Measurements from ENCODE around the gene CNTN2. TPM values are rescaled to one million over a fixed set of nuclear protein-coding genes. Genes with fewer than 3 reads are reported as not detected.

The CNTN2 gene
- total RNA-seq, 1 donor from 2014 or later = 0.10 TPM

DNA sequence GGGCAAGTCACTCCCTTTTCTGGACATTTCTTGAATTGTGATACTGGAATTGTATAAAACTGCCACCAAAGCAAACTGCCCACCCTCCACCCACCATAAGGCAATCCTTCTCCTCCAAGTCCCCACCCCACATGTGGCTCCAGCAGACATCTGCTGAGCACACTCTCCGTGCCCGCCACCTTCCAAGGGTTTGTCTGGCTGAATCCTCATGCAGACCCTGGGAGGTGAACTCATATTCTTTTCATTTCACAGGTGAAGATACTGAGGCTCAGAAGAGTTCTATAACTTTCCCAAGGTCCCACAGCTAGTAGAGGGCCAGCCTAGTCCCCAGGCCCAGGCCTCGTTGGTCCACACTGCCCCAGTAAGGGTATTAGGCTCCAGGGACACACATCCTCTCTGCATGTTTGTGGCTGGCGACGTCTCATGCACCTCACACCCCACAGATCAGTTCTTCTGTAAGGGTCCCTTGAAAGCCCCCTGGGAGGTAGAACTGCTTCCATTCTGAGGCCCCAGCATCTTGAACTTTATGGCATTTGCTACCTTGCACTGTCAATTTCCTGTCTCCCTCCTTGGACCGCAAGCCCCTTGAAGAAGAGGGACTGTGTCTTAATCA lies 14.1 kb downstream of the CNTN2 start:
- Mint-ChIP-seq H3K9me3 (ENCODE audit: unreplicated experiment) (no peaks in the 10 kb centered on the region), H3K4me1 (ENCODE audit: unreplicated experiment) (no peaks in the 10 kb centered on the region), H3K27ac (ENCODE audit: unreplicated experiment) (no peak overlapping the region), H3K4me3 (ENCODE audit: unreplicated experiment) (no peak overlapping the region), H3K36me3 (ENCODE audit: low read depth, unreplicated experiment) (no peaks in the 10 kb centered on the region), H3K27me3 (ENCODE audit: unreplicated experiment) (peaks cover 6% of the 10 kb centered on the region)
- TF ChIP-seq, protein P1, sequence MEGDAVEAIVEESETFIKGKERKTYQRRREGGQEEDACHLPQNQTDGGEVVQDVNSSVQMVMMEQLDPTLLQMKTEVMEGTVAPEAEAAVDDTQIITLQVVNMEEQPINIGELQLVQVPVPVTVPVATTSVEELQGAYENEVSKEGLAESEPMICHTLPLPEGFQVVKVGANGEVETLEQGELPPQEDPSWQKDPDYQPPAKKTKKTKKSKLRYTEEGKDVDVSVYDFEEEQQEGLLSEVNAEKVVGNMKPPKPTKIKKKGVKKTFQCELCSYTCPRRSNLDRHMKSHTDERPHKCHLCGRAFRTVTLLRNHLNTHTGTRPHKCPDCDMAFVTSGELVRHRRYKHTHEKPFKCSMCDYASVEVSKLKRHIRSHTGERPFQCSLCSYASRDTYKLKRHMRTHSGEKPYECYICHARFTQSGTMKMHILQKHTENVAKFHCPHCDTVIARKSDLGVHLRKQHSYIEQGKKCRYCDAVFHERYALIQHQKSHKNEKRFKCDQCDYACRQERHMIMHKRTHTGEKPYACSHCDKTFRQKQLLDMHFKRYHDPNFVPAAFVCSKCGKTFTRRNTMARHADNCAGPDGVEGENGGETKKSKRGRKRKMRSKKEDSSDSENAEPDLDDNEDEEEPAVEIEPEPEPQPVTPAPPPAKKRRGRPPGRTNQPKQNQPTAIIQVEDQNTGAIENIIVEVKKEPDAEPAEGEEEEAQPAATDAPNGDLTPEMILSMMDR (IDR thresholded peaks at IDR 0.05; ENCODE audit: unreplicated experiment) = no peak
- DNase-seq (ENCODE audit: low spot score) = no peak

DNA sequence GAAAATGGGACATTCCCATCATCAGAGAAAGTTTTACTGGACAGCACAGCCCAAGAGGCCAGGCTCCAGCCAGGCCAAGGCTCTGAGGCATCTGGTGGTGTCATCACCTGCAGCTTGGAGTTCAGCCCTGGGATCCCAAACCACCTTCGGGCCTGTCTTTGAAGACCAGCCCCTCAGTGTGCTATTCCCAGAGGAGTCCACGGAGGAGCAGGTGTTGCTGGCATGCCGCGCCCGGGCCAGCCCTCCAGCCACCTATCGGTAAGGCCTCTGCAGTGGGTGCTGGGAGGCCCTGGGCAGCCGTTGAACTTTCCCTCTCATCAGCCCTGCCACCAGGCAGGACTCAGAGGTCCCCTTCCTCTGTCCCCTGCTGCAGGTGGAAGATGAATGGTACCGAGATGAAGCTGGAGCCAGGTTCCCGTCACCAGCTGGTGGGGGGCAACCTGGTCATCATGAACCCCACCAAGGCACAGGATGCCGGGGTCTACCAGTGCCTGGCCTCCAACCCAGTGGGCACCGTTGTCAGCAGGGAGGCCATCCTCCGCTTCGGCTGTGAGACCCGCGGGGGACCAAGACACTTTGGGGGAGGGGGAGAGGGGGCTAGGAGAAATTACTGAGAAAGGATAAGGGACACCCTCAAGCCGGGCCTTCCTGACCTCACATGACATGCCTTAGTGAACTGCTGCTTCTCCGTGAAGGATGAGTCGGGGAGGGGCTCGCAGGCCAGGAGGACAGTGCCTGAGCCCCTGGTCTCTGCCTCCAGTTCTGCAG lies 15.0 kb downstream of the CNTN2 start:
- Mint-ChIP-seq H3K4me3 (ENCODE audit: unreplicated experiment) (no peak overlapping the region), H3K9me3 (ENCODE audit: unreplicated experiment) (no peaks in the 10 kb centered on the region), H3K4me1 (ENCODE audit: unreplicated experiment) (no peaks in the 10 kb centered on the region), H3K27me3 (ENCODE audit: unreplicated experiment) (peaks cover 6% of the 10 kb centered on the region), H3K27ac (ENCODE audit: unreplicated experiment) (no peak overlapping the region), H3K36me3 (ENCODE audit: low read depth, unreplicated experiment) (no peaks in the 10 kb centered on the region)
- DNase-seq (ENCODE audit: low spot score) = no peak
- TF ChIP-seq, protein P1 (IDR thresholded peaks at IDR 0.05; ENCODE audit: unreplicated experiment) = no peak

DNA sequence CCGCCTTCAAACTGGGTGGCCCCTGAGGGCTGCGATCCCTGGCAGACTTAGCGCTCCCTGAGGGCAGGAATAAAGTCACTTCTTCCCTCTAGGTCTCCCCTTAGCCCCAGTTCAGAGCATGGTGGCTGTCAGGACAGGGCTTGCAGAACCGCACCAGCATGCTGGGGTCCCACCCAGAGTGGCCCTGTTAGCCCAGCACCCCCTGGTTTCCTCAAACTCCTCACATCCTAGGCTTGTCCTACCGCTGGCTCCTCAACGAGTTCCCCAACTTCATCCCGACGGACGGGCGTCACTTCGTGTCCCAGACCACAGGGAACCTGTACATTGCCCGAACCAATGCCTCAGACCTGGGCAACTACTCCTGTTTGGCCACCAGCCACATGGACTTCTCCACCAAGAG lies 15.8 kb downstream of the CNTN2 start:
- H3K27me3 Mint-ChIP-seq (ENCODE audit: unreplicated experiment) = peaks cover 7% of the 10 kb centered on the region
- H3K27ac Mint-ChIP-seq (ENCODE audit: unreplicated experiment) = no peak overlapping the region
- DNase-seq (ENCODE audit: low spot score) = no peak
- TF ChIP-seq, protein P1 (IDR thresholded peaks at IDR 0.05; ENCODE audit: unreplicated experiment) = no peak
- H3K9me3 Mint-ChIP-seq (ENCODE audit: unreplicated experiment) = no peaks in the 10 kb centered on the region
- H3K4me1 Mint-ChIP-seq (ENCODE audit: unreplicated experiment) = no peaks in the 10 kb centered on the region
- no peak overlapping the region for H3K4me3 Mint-ChIP-seq (ENCODE audit: unreplicated experiment)
- H3K36me3 Mint-ChIP-seq (ENCODE audit: low read depth, unreplicated experiment) = no peaks in the 10 kb centered on the region

DNA sequence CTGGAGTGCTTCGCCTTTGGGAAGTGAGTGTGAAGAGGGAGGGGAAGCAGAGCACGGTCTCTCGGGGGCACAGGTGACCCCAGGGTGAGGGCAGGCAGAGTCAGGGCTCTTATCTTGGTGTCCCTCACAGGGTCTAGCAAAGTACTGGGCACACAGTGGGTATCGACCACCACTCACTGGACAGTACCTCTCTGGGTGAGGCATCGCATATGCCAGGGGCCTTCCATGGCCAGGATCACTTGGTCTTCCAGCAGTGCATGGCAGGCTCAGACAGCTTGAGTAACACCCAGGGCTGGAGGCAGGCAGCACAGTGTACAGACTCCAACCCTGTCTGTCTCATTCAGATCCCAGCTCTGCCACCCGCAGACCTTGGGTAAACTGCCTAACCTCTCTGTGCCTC lies 16.6 kb downstream of the CNTN2 start:
- H3K36me3 Mint-ChIP-seq (ENCODE audit: low read depth, unreplicated experiment) = no peaks in the 10 kb centered on the region
- no peaks in the 10 kb centered on the region for H3K9me3 Mint-ChIP-seq (ENCODE audit: unreplicated experiment)
- no peak for DNase-seq (ENCODE audit: low spot score)
- H3K27me3 Mint-ChIP-seq (ENCODE audit: unreplicated experiment) = peaks cover 7% of the 10 kb centered on the region
- TF ChIP-seq, protein P1 (IDR thresholded peaks at IDR 0.05; ENCODE audit: unreplicated experiment) = no peak
- no peak overlapping the region for H3K4me3 Mint-ChIP-seq (ENCODE audit: unreplicated experiment)
- H3K4me1 Mint-ChIP-seq (ENCODE audit: unreplicated experiment) = no peaks in the 10 kb centered on the region
- no peak overlapping the region for H3K27ac Mint-ChIP-seq (ENCODE audit: unreplicated experiment)

DNA sequence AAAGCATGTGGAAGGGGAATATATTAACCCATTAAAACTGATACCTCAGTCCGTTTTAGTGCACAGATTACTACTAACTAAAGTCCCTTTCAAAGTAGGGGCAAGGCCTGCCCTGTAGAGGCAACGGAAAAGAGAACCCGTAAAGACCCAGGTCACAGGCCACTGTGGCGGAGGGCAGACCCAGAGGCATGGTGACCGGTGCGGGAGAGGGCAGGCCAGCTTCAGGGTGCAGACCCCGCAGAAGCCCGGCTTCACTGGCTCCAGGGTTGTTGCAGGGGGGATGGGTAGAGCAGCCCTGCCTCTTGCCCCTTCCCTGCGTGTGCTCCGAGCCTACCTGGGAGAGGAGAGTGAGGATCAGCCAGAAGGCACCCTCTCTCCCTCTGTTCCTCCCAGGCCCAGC lies 17.7 kb downstream of the CNTN2 start:
- Mint-ChIP-seq H3K27me3 (ENCODE audit: unreplicated experiment) (peaks cover 5% of the 10 kb centered on the region), H3K27ac (ENCODE audit: unreplicated experiment) (no peak overlapping the region), H3K4me3 (ENCODE audit: unreplicated experiment) (no peak overlapping the region), H3K9me3 (ENCODE audit: unreplicated experiment) (no peaks in the 10 kb centered on the region), H3K36me3 (ENCODE audit: low read depth, unreplicated experiment) (no peaks in the 10 kb centered on the region), H3K4me1 (ENCODE audit: unreplicated experiment) (no peaks in the 10 kb centered on the region)
- DNase-seq (ENCODE audit: low spot score) = no peak
- TF ChIP-seq, protein P1 (IDR thresholded peaks at IDR 0.05; ENCODE audit: unreplicated experiment) = no peak

Measured in endothelial cell (in vitro differentiated cells).